Mesenchymal stem cell (in vitro differentiated cells and primary cell): ENCODE measurements around the gene RASA3.
A peak's percentile ranks its signal among the peaks of the same experiment; 100 is the strongest.

ENCODE experiments used
- DNase-seq: peaks from one replicate; pipeline ENCODE4 v3.0.0-alpha.2; 2013
- H2AFZ ChIP-seq: one replicate; pipeline ENCODE4 v1.6.1; 2013; ENCODE audit warnings: low read depth, mild to moderate bottlenecking, control low read depth, inconsistent platforms, low read length, moderate library complexity
- H2AK5ac ChIP-seq: 2 replicates; pipeline ENCODE4 v1.6.1; 2013; ENCODE audit warnings: low read length, moderate library complexity, mild to moderate bottlenecking, inconsistent platforms; ENCODE audit not compliant: severe bottlenecking
- H2BK120ac ChIP-seq: one replicate; pipeline ENCODE4 v1.6.1; 2013; ENCODE audit warnings: low read depth, mild to moderate bottlenecking, inconsistent platforms, low read length, moderate library complexity
- H2BK12ac ChIP-seq, 2 experiments: one replicate each; pipeline ENCODE4 v1.6.1; 2013; ENCODE audit warnings: inconsistent platforms in 2 of 2, low read length in 2 of 2, mild to moderate bottlenecking in 2 of 2, moderate library complexity in 2 of 2, control low read depth in 1 of 2
- H2BK15ac ChIP-seq: one replicate; pipeline ENCODE4 v1.6.1; 2013; ENCODE audit warnings: mild to moderate bottlenecking, low read depth, inconsistent platforms; ENCODE audit not compliant: poor library complexity, severe bottlenecking
- H2BK5ac ChIP-seq: 2 replicates; pipeline ENCODE4 v1.6.1; 2013; ENCODE audit warnings: low read depth, mild to moderate bottlenecking, low read length, control low read depth, inconsistent platforms; ENCODE audit not compliant: poor library complexity, severe bottlenecking
- H3K14ac ChIP-seq, 2 experiments: one replicate each; pipeline ENCODE4 v1.6.1; 2013; ENCODE audit warnings: inconsistent platforms in 2 of 2, low read length in 2 of 2, control low read depth in 1 of 2, mild to moderate bottlenecking in 1 of 2, moderate library complexity in 1 of 2
- H3K18ac ChIP-seq, 2 experiments: one replicate each; pipeline ENCODE4 v1.6.1; 2013; ENCODE audit warnings: inconsistent platforms in 2 of 2, low read length in 2 of 2, control low read depth in 1 of 2, low read depth in 1 of 2, mild to moderate bottlenecking in 1 of 2
- H3K23ac ChIP-seq, 2 experiments: one replicate each; pipeline ENCODE4 v1.6.1; 2013; ENCODE audit warnings: inconsistent platforms in 2 of 2, low read length in 2 of 2, mild to moderate bottlenecking in 2 of 2, moderate library complexity in 2 of 2, control low read depth in 1 of 2
- H3K27ac ChIP-seq: 2 replicates; pipeline ENCODE4 v1.5.1; 2013; ENCODE audit warnings: mild to moderate bottlenecking, moderate library complexity, low read length, control low read depth, inconsistent platforms; ENCODE audit not compliant: poor library complexity, severe bottlenecking
- H3K27me3 ChIP-seq, 2 experiments: 2 replicates each; pipeline versions ENCODE4 v1.6.1 to v1.7.0; 2013; ENCODE audit warnings: low read length in 2 of 2, mild to moderate bottlenecking in 2 of 2, moderate library complexity in 2 of 2, control low read depth in 1 of 2, inconsistent platforms in 1 of 2; ENCODE audit not compliant: control insufficient read depth in 1 of 2, insufficient read depth in 1 of 2
- H3K36me3 ChIP-seq, 2 experiments: 2 replicates each; pipeline versions ENCODE4 v1.6.1 to v1.7.0; 2013; ENCODE audit warnings: low read length in 2 of 2, control low read depth in 1 of 2, inconsistent platforms in 1 of 2, low read depth in 1 of 2, mild to moderate bottlenecking in 1 of 2; ENCODE audit not compliant: insufficient read depth in 2 of 2, control insufficient read depth in 1 of 2
- H3K4ac ChIP-seq, 2 experiments: one replicate each; pipeline ENCODE4 v1.6.1; 2013; ENCODE audit warnings: inconsistent platforms in 2 of 2, low read length in 2 of 2, mild to moderate bottlenecking in 2 of 2, moderate library complexity in 2 of 2, control low read depth in 1 of 2, low read depth in 1 of 2
- H3K4me1 ChIP-seq: 2 replicates; pipeline ENCODE4 v1.6.1; 2013; ENCODE audit warnings: low read depth, low read length, control low read depth; ENCODE audit not compliant: control insufficient read depth, insufficient read depth
- H3K4me2 ChIP-seq: 2 replicates; pipeline ENCODE4 v1.6.1; 2013; ENCODE audit warnings: low read length, mild to moderate bottlenecking, inconsistent platforms; ENCODE audit not compliant: poor library complexity, severe bottlenecking
- H3K4me3 ChIP-seq, 2 experiments: 2 replicates each; pipeline versions ENCODE4 v1.5.1 to v1.7.0; 2013; ENCODE audit warnings: low read length in 2 of 2, mild to moderate bottlenecking in 2 of 2, control low read depth in 1 of 2, low read depth in 1 of 2; ENCODE audit not compliant: insufficient read depth in 1 of 2
- H3K79me1 ChIP-seq: replicated peaks from 2 replicates; pipeline ENCODE4 v1.6.1; 2013; ENCODE audit warnings: mild to moderate bottlenecking, control low read depth, low read length, inconsistent platforms; ENCODE audit not compliant: poor library complexity, severe bottlenecking
- H3K9ac ChIP-seq: 2 replicates; pipeline ENCODE4 v1.7.0; 2013; ENCODE audit warnings: mild to moderate bottlenecking, low read length, moderate library complexity
- H3K9me3 ChIP-seq: 2 replicates; pipeline ENCODE4 v1.7.0; 2013; ENCODE audit warnings: mild to moderate bottlenecking, low read length; ENCODE audit not compliant: control insufficient read depth
- H4K8ac ChIP-seq: one replicate; pipeline ENCODE4 v1.6.1; 2013; ENCODE audit warnings: inconsistent platforms, mild to moderate bottlenecking, low read length, moderate library complexity
- H4K91ac ChIP-seq: one replicate; pipeline ENCODE4 v1.6.1; 2013; ENCODE audit warnings: mild to moderate bottlenecking, low read length, inconsistent platforms
- WGBS: methylation state at CpG from one replicate; pipeline ENCODE4 v1.1.7; 2013; ENCODE audit warnings: mixed read lengths; 5-methylcytosine and 5-hydroxymethylcytosine counted together

RASA3 gene

DNA sequence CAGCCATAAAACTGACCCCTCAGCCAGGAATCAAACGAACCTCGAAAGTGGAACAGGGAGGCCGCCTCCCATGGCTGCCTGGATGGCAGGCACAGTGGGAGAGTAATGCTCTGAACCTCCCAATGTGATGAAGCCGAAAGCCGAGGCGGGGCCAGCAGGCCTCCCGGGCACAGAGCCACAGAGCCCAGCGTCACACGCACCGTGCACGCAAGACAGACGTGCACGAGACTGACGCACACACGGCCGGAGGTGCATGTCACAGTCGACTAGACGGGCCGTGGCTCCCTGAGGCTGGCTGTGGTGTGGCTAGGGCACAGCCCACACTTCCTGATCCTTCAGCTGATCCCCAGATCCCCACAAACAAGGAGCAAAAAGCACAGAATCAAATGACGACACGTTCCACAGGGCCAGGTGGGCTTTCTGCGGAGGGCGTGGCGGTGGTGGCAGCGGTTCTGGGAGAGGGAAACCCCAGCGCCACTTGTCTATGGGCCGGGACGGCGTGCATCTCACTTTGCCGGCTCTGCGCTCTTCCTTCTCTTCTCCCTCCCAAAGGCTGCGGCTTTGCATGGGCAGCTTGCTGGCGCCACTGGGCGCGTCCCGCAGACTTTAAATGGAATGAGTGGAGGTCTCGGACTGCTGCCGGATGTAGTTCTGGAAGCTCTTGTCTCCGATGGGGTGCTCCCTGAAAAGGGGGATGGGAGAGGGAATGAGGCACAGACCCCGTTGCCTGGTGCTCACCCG, 153.5 kb downstream of the RASA3 start:
- H2BK5ac ChIP-seq: no peak overlapping the region
- H3K9me3 ChIP-seq: no peaks in the 10 kb centered on the region
- no peak overlapping the region for H3K27ac ChIP-seq
- H3K4ac ChIP-seq: no peak overlapping the region
- no peak overlapping the region for H2BK12ac ChIP-seq
- H3K4me1 ChIP-seq: peaks cover 31% of the 10 kb centered on the region
- no peak for DNase-seq
- H2BK120ac ChIP-seq: no peak overlapping the region
- H3K9ac ChIP-seq: no peak overlapping the region
- H4K8ac ChIP-seq: no peak overlapping the region
- H2AK5ac ChIP-seq: no peak overlapping the region
- H3K27me3 ChIP-seq: no peaks in the 10 kb centered on the region
- H3K14ac ChIP-seq: no peak overlapping the region
- peaks cover 76 to 78% of the 10 kb centered on the region in 2 experiments for H3K36me3 ChIP-seq
- no peak overlapping the region for H2BK15ac ChIP-seq
- H3K4me2 ChIP-seq: no peak overlapping the region
- no peak overlapping the region for H2AFZ ChIP-seq
- no peak overlapping the region for H3K4me3 ChIP-seq
- peaks cover 30% of the 10 kb centered on the region for H3K79me1 ChIP-seq
- 93% methylated on average over 33 of the region's 41 CpGs for WGBS
- no peak overlapping the region for H3K23ac ChIP-seq
- no peak overlapping the region for H3K18ac ChIP-seq
- peak overlapping the region; percentile 18 for H4K91ac ChIP-seq

DNA sequence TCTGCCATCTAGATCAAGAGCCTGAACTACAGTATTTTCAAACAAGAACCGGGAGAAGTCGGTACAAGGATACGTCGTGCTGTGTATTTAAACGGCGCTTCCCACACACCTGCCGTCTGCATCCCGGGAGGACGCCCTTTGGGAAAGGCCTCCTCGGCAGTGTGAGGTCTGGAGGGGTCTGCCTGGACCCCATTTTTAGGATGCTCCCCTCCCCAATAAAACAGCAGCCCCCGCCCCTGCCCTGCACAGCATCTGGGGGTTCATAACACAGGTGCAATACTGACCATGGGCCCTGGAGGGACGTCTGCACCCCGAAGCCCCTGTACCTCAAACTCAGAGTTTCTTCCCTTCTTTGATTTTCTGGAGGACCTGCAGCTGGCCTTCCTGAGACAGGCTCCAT, 154.4 kb downstream of the RASA3 start:
- Histone ChIP-seq H2BK15ac (no peak overlapping the region), H3K79me1 (peaks cover 38% of the 10 kb centered on the region), H3K27ac (no peak overlapping the region), H4K8ac (no peak overlapping the region), H3K4me3 (no peak overlapping the region), H3K23ac (no peak overlapping the region), H2AFZ (no peak overlapping the region), H2BK120ac (no peak overlapping the region), H2BK12ac (no peak overlapping the region), H3K9ac (no peak overlapping the region), H3K4me1 (peaks cover 31% of the 10 kb centered on the region), H2BK5ac (no peak overlapping the region), H3K14ac (no peak overlapping the region), H4K91ac (no peak overlapping the region), H3K4me2 (no peak overlapping the region), H3K27me3 (no peaks in the 10 kb centered on the region), H3K36me3 (peaks cover 85 to 87% of the 10 kb centered on the region in 2 experiments), H3K9me3 (no peaks in the 10 kb centered on the region), H2AK5ac (no peak overlapping the region), H3K4ac (no peak overlapping the region), H3K18ac (no peak overlapping the region)
- WGBS: 94% methylated on average over 13 of the region's 13 CpGs
- DNase-seq: no peak

DNA sequence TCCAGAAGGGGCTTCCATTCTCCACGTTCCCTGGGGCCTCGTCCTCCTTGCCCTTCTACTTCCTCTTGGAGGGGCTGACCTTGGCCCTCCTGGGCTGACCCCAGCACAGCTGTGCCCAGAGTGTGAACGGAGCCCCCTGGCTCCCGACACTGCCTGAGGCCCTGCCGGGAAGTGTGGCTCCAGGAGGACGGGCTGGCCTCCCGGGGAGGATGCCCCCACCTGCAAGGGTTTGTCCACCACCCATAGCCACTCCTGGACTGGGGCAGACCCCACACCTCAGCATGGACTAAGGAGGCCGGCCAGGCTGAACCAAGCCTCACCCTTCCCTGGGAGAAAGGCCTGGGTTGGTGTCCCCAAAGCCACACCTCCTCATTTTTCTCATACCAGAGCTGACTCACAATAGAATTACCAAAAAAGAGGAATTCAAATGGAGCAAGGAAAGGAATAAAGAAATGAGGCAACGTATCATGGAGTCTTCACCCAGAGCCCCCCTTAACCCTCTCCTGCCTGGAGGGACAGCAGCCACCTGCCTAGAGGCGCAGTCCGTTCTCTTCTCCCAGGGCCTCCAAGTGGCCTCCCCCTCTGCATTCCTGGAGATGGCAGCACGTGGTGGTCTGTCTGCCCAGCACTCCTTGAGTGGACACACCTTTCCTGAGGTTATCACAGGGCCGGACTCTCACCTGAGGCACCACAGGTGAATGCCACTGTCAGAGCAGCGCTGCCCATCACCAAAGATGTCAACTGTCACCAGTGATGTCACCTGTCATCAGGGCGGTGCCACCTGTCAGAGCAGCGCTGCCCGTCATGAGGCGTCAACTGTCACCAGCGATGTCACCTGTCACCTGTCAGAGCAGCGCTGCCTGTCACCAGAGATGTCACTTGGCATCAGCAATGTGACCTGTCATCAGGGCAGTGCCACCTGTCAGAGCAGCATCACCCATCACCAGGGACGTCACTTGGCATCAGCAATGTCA, 155.4 kb downstream of the RASA3 start:
- Histone ChIP-seq H3K4me2 (no peak overlapping the region), H2BK5ac (peak overlapping the region; percentile 3), H2BK15ac (no peak overlapping the region), H4K8ac (no peak overlapping the region), H3K4me1 (peaks cover 31% of the 10 kb centered on the region), H3K27ac (peak overlapping the region; percentile 45), H3K36me3 (peaks cover 85 to 89% of the 10 kb centered on the region in 2 experiments), H3K23ac (no peak overlapping the region), H3K9me3 (no peaks in the 10 kb centered on the region), H3K9ac (no peak overlapping the region), H3K27me3 (no peaks in the 10 kb centered on the region), H2AK5ac (peak overlapping the region; percentile 92), H2BK120ac (no peak overlapping the region), H3K18ac (no peak overlapping the region), H3K4ac (no peak overlapping the region), H2BK12ac (no peak overlapping the region), H2AFZ (no peak overlapping the region), H3K79me1 (peaks cover 40% of the 10 kb centered on the region), H4K91ac (peak overlapping the region; percentile 62), H3K4me3 (no peak overlapping the region), H3K14ac (no peak overlapping the region)
- WGBS: 84% methylated on average over 21 of the region's 21 CpGs
- no peak for DNase-seq

DNA sequence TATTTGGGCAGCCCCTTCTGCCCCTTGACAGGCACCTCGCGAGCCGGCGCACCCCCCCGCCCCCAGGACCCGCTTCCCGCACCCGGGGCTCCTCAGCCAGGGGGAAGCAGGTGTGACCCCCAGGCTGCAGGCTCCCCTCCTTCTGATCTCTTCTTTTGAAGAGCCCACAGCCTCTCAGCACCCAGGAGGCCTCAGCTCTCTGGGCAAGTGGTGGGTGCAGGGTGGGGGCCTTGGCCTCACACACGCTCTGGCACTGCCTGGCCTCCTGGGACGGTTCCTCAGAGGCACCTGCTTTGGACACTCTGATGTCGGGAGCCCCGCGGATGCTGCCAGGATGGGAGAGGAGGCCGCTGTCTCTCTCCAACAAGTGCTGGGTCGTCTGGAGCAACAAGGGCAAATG, 157.0 kb downstream of the RASA3 start:
- 97% methylated on average over 15 of the region's 15 CpGs for WGBS

More for the DNA sequence above, 157.0 kb downstream of the RASA3 start:
- H3K36me3 ChIP-seq: peaks cover 81 to 89% of the 10 kb centered on the region in 2 experiments
- H3K27me3 ChIP-seq: no peaks in the 10 kb centered on the region
- no peak overlapping the region for H2BK120ac ChIP-seq
- H2BK15ac ChIP-seq: no peak overlapping the region
- no peak overlapping the region for H3K4me2 ChIP-seq
- no peak overlapping the region for H3K27ac ChIP-seq
- H3K79me1 ChIP-seq: peaks cover 43% of the 10 kb centered on the region
- no peak overlapping the region for H3K14ac ChIP-seq
- H2AK5ac ChIP-seq: no peak overlapping the region
- H3K9me3 ChIP-seq: no peaks in the 10 kb centered on the region
- H3K9ac ChIP-seq: no peak overlapping the region
- no peak overlapping the region for H2BK12ac ChIP-seq
- no peak for DNase-seq
- no peak overlapping the region for H3K23ac ChIP-seq
- no peak overlapping the region for H3K4ac ChIP-seq
- no peak overlapping the region for H3K4me3 ChIP-seq
- no peak overlapping the region for H4K91ac ChIP-seq
- H2AFZ ChIP-seq: no peak overlapping the region
- H3K4me1 ChIP-seq: peaks cover 27% of the 10 kb centered on the region
- no peak overlapping the region for H4K8ac ChIP-seq
- H3K18ac ChIP-seq: no peak overlapping the region
- H2BK5ac ChIP-seq: no peak overlapping the region
